ENCODE measurements around the gene DLK2. TPM values are rescaled to one million over a fixed set of nuclear protein-coding genes. Genes with fewer than 3 reads are reported as not detected.

The DLK2 gene
- total and polyA plus RNA-seq, 2 of the 13 experiments (the other 11 are each of a cell fraction or from before 2014, with no cell fraction given): 1.2 to 3.8 TPM

GRCh38 chr6:43427406-43428111 is 27.8 kb downstream of the DLK2 start, which contains the start of gene ABCC10 (continued):
- TF ChIP-seq, protein P1, sequence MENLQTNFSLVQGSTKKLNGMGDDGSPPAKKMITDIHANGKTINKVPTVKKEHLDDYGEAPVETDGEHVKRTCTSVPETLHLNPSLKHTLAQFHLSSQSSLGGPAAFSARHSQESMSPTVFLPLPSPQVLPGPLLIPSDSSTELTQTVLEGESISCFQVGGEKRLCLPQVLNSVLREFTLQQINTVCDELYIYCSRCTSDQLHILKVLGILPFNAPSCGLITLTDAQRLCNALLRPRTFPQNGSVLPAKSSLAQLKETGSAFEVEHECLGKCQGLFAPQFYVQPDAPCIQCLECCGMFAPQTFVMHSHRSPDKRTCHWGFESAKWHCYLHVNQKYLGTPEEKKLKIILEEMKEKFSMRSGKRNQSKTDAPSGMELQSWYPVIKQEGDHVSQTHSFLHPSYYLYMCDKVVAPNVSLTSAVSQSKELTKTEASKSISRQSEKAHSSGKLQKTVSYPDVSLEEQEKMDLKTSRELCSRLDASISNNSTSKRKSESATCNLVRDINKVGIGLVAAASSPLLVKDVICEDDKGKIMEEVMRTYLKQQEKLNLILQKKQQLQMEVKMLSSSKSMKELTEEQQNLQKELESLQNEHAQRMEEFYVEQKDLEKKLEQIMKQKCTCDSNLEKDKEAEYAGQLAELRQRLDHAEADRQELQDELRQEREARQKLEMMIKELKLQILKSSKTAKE (CRISPR knock-in tag; IDR thresholded peaks at IDR 0.05; ENCODE audit: borderline replicate concordance): no peak
- peak; percentile 98 for TF ChIP-seq CAMTA2 (CRISPR knock-in tag; IDR thresholded peaks at IDR 0.05; ENCODE audit: borderline replicate concordance)
- 0 out of 2 replicates have a peak, but pooled peaks have one; percentile 30 for TF ChIP-seq ZNF572 (CRISPR knock-in tag; IDR thresholded peaks at IDR 0.05)
- 0 out of 2 replicates have a peak, but pooled peaks have one; percentile 45 for TF ChIP-seq TIGD3 (CRISPR knock-in tag; IDR thresholded peaks at IDR 0.05; ENCODE audit: borderline replicate concordance)
- peak; percentile 83 for TF ChIP-seq ZBTB39 (CRISPR knock-in tag; IDR thresholded peaks at IDR 0.05)
- no peak for TF ChIP-seq REPIN1 (CRISPR knock-in tag; IDR thresholded peaks at IDR 0.05; ENCODE audit: borderline replicate concordance, low read depth)
- TF ChIP-seq SP5 (CRISPR knock-in tag; IDR thresholded peaks at IDR 0.05; ENCODE audit: borderline replicate concordance, low read depth): peak; percentile 67
- TF ChIP-seq POLR2A (IDR thresholded peaks at IDR 0.05; ENCODE audit: insufficient read depth in 1 of 2, low read depth in 2 of 2, low read length in 2 of 2): peak; percentile 88 to 93
- peak; percentile 40; the same call in 1 of the 2 replicates for TF ChIP-seq RXRA (CRISPR knock-in tag; IDR thresholded peaks at IDR 0.05)
- peak; percentile 78; the same call in 1 of the 2 replicates for TF ChIP-seq ZNF280B (CRISPR knock-in tag; IDR thresholded peaks at IDR 0.05; ENCODE audit: borderline replicate concordance)
- TF ChIP-seq PAXIP1 (CRISPR knock-in tag; conservative IDR thresholded peaks at IDR 0.05): peak; percentile 70
- 0 out of 2 replicates have a peak, but pooled peaks have one; percentile 50 for TF ChIP-seq ZNF253 (CRISPR knock-in tag; IDR thresholded peaks at IDR 0.05; ENCODE audit: borderline replicate concordance)
- TF ChIP-seq ZNF512B (CRISPR knock-in tag; IDR thresholded peaks at IDR 0.05; ENCODE audit: borderline replicate concordance): 0 out of 2 replicates have a peak, but pooled peaks have one; percentile 52
